GM21723 (cell line): ENCODE measurements around the gene EIF1B.

ENCODE experiments used
- ATAC-seq: cut with Tn5 transposase; IDR thresholded peaks from one replicate; pipeline ENCODE4 v1.9.1; 2021; ENCODE audit warnings: mild to moderate bottlenecking, moderate library complexity; ENCODE audit not compliant: unreplicated experiment

The EIF1B gene

DNA sequence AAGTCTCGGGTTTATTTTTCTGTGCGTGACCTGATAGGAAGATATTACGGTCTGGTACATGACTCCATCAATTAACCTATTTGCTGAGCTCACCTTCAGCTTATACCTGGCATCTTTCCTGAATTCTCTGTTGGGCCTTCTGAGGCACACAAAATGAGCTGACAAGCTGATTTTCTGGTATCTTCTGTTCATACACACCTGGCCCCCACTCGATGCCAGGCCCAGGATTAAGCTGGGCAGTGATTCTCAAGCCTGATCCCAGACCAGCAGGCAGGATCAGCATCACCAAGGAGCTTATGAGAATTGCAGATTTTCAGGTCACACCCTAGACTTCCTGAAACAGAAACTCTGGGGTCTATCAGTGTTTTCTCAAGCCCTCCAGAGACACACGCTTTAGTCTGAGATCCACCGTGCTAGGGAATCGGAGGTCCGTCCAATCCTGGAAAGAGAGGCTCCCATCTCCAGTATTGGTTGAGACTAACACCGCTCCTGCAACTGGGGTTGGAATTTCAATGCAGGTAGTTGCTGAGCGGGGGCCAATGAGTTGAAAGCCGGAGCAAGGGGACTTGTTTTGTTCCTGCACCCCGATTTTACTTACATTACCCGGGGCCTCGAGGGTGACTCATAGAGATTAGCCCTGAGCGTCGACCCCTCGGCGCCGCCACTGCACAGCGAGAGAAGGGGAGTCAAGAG, 636 bp upstream of the EIF1B start:
- no peak for ATAC-seq

DNA sequence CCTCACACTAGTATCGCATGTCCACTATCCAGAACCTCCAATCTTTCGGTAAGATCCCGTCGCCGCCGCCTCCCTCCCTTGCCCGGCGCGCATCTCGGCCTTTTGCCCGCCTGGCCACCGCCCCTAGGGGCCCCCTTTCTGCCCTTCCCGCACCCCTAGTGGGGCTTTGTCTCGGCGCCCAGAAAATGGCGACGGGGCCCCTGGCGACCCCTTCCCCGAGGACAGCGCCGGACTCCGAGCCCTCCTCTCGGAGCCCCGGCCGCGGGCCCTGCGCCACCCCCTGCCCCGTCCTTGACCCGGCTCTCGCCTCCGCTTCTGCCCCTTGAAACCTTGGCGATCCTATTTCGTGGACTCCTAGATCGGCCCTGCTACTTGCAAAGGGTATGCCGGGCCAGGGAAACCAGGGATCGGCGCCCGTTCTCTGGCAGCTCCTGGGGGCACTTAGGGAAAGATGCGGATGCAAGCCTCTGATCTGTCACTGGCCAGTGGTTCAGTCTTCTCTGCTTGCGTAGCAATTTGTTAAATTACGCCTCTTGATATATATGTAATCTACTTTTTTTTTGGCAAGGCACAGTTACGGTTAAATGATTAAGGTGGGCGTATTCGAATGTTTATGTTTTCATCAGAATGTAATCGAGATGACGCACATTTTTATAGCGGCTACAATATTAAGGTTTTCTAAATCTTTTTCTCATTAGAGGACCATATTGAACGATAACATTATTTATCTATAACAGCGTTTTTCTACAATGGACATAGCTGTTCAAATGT, 603 bp downstream of the EIF1B start:
- ATAC-seq, result peak; percentile 34

DNA sequence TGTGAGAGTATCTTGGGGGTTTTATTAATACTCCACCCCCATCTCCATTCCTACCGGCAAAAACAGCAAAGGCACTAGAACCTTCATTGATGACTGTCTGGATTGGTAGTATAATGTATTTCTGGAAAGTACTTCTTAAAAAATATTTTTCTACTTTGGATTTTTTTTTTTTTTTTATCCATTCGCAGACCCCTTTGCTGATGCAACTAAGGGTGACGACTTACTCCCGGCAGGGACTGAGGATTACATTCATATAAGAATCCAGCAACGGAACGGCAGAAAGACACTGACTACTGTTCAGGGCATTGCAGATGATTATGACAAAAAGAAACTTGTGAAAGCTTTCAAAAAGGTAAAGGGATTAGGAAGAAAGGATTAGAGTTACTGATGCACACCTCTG, 1.2 kb downstream of the EIF1B start:
- ATAC-seq, result no peak

DNA sequence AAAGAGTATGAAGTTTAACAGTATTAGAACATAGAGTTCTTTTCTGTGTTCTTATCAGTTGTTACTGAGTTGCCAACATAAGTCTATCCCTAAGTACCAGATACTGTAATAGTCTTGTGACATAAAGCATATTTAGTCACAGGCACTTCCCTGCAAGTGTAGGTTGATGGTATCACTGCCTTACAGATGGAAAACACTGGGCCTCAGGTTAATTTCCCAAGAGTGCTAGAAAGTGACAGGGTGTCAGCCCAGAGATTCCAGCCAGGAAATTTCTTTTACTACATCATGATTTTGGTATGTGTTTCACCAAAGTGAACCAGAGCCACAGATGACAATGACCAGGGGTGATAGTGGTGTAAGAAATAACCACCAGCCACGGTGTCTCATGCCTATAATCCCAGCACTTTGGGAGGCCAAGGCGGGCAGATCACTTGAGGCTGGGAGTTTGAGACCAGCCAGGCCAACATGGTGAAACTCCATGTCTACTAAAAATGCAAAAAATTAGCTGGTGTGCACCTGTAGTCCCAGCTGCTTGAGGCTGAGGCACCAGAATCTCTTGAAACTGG, 3.2 kb downstream of the EIF1B start:
- no peak for ATAC-seq

DNA sequence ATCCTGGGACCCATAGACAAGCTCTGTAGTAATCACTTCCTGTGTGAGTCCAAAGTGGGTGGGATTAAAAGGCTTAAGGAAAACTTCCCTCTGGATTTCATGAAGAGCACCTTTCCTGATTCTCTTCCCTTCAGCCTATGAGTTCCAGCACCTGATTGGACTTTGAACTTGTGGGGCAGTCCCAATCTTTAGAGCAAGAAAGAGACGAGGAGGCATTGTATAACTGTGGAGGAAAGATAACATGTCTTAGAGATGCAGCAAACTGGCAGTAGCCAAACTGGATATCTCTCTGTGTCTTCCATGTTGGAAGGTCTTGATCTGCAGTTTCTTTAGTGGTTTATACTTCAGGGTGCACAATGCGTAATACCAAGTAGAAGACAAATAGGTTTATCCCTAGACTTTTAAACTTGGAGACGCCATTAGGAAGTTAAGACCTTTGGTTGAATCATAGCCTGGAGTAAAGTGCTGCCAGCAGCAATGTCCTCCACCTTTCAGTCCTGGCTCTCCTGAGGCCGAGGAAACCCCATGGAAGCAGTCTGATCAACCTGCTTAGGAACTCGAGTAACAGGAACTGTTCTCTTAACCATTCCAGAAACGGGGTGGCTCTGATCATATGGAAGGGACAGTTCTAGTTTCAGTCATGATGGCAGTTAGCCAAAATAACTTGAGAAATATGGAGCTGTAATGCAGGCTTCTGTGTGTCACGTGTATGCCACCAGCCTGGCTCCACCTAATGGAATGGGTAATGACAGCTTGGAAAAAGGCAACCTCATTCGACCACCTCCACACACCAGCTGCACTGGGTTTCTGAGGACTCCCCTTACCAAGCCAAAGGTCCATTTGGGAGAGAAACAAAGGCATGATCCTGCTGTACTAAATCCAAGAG, 4.7 kb downstream of the EIF1B start:
- no peak for ATAC-seq

DNA sequence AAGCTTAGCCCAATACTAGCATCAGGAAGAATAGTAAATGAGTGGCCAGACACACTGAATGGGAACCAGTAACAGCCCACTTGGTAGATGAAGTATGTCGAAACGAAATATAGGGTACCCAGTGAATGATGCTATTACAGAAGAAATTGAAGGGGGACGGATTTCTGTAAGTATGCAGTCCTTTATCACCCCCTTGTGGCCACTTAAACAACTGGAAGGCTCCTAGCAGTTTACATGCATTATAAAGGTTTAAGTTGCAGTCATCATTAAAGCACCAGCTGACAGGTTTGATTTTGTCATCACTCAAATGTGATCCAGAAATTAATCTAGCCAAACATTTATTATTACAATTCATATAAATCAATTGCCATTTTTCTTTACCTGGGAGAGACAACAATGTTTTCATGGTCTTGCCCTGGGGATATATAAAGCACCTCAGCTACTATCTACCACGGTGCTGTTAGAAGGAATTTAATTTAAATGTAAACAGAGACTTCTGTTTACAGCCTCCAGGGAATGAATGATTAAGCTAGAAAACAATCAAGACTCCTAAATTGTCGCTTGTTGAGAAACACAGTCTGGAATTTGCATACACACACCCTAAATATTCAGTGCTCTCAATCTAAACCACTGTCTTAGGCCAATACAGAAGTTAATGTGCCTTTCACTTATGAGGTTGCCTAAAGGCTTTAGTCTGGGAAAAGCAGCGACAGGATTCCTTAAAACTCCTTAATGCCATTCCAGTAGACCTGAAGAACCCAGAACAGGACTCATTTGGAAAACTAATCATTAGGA, 7.8 kb downstream of the EIF1B start:
- ATAC-seq, result peak; percentile 75

DNA sequence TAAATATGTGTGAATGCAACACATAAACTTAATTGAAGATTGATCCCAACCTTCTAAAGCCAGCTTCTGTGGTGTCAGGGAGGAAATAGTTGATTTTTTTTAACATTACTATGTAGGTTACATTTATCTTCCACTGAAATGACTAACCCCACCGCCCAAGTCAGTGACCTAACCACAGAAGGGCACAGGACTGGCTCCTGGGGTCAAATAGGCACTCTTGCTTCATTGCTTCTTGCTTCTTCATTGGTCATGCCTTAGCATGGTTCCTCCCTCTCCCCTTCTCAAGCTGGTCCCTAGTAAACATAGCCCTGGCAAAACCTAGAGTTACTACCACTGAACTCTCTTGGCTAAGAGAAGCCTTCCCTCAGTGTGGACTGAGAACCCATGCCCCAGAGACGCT, 12.3 kb downstream of the EIF1B start:
- ATAC-seq, result no peak

DNA sequence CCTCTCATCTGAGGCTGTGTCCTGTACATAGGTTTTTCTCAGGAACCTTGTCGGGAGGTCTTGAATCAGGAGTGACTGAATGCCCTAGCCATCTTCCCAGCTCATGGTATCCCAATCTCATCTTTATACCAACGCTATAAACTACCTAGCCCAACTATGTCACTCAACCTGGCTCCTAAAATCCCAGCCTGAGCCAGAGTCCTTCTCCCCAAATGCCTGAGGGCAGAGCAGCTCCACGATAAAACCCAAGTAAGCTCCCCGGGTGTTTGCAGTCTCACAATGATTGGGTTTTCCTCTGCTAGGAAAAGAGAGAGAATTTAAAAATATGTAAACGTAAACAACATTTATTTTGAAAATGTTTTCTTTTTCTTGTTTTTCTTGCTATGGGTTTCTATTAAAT, 14.4 kb downstream of the EIF1B start:
- ATAC-seq, result no peak

DNA sequence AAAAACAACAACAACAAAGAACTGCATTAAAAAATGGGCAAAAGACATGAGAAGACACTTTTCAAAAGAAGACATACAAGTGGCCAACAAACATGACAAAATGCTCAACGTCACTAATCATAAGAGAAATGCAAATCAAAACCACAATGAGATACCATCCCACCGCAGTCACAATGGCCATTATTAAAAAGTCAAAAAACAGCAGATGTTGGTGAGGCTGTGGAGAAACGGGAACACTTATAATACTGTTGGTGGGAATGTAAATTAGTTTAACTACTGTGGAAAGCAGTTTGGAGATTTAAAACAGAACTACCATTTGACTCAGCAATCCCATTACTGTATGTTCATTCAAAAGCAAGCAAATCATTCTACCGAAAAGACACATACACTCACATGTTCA, 15.1 kb downstream of the EIF1B start:
- no peak for ATAC-seq

DNA sequence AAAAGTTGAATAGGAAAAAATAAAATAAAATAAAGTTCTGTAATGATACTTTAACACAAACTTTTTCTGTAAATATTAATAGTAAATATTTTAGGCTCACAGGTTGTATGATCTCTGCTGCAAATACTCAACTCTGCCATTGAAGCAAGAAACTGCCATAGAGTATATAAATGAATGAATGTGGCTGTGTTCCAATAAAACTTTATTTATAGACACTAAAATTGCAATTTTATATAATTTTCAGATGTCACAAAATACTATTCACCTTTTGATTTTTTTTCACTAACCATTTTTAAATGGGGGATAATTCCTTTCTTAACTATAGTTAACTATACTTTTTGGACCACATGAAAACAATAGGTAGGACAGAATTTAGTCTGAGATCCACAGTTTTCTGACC, 16.0 kb downstream of the EIF1B start:
- no peak for ATAC-seq

DNA sequence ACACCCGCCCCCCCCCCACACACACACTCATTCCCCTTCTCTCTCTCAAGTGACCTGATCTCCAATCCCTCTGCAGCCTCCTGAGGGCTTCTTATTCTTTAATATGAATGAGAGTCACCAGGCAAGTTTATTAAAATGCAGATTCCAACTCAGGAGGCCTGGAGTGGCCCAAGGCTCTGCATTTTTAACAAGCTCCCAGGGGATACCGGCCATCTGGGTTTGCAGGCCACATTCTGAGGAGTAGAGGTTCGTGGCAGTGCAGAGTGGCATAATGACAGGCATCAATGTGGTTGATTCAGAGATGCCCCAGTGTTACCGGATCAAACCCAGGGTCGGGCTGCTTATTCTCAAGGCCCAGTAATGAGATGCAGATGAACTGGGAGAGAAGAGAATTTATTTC, 18.9 kb downstream of the EIF1B start:
- ATAC-seq, result no peak

DNA sequence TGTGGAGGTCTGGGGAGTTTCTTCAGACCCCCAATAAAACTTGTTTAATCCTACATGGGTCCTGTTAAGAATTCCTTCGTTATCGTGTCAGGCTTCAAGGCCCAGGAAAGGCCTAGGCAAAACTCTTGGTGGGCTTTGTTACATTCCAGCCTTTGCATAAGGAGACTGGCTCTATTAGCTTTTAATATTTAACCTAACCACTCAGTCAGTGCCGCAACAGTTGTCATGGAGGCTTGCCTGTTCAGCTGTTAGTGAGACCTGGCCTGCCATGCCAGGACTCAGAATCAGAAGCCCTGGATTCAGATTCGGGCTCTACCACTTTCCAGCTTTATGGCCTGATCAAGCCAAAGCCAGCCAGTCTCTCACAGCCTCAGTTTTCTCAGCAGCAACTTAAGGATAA, 19.6 kb downstream of the EIF1B start:
- no peak for ATAC-seq

DNA sequence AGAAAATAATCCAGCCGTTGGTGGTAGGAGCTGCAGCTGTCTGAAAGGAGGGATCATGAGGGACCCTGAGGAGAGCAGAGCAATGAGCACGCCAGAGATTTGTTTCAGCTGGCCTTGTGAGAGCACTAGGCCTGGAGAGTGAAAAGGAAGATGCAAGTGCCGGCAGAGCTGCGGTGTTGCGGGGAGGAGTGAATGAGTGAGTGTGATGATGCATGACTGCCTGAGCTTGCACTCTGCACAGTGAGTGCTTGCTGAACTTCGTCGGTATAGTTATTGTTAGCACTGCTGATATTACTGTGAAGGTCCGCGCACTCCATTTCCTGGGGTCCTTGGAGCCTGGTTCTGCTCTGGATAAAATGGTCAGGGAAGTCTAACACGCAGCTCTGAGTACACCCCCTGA, 23.2 kb downstream of the EIF1B start:
- ATAC-seq, result no peak

DNA sequence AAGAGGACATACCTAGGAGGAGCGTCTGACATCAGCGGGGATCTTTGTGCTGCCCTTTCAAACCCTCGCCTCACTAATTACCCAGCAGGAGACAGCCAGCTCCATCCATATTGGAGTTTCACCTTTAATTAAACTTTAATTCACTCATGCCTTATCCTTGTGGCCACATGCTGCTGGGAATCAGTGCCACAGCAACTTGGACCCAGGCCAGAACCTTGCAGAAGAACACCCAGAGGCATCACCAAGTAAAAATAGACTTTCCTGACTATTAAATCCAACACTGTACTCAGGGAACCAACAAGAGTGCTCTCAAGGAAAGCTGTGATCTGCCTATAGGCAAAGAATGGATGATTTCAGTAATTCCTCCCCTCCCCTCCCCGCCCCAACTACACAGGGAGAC, 23.9 kb downstream of the EIF1B start:
- no peak for ATAC-seq

DNA sequence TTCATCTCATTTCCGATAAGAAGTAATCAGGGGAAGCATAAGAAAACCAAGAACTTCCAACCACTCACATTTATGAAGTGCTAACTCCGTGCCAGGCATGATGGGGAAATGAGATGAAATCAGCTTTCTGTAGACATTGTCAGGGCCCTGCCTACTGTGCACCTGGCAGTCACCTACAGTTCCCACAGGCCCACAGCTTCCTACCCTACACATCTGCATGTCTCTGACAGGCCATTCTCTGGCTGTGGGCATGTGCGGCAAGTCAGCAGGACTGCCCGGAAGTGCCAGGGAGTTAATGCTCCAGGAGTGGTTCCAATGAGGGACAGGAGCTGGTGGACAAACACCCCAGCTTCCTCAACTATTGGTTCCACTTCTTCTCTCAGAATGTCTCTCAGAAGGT, 24.3 kb downstream of the EIF1B start:
- no peak for ATAC-seq

DNA sequence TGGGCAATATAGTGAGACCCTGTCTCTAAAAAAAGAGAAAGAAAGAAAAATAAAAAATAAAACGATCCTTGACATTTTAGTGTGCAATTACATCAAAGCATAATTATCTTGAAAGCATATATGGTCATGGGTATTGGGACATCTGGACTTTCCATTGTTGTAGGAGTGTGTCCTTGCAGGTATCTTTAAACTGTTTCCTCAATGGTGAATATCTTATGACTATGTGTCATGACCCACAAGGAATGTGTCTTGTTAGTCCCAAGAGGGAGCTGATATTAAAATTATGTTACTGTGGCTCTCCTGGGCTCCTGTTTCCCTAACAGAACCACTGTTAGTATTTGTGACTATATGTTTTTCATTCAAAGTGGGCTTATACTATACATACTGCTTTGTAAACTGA, 26.6 kb downstream of the EIF1B start:
- ATAC-seq, result no peak

DNA sequence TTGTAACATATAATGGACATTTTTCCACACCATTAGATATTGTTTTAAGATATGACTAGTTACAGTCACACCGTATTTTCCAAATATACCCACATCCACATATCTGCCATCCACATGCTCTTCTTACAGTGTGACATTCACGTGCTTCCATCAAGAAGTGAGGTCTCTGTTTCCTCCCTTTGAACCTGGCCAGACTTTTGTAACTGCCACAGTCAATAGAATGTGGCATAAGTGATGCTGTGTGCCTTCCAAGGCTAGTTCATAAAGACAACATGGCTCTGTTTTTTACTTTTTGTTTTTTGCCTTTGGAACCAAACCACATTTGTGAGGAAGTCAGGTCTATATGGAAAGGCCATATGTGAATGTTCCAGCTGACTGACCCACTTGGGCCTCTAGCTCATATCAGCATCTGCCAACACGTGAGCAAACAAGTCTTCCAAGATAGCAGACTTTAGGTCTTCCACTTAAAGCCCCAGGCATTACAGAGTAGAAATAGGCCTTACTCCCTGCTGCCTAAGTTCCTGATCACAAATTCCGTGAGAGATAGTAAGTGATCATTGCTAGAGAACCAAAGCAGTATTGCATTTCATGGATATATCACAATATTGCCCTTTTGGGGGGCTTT, 27.1 kb downstream of the EIF1B start:
- no peak for ATAC-seq

DNA sequence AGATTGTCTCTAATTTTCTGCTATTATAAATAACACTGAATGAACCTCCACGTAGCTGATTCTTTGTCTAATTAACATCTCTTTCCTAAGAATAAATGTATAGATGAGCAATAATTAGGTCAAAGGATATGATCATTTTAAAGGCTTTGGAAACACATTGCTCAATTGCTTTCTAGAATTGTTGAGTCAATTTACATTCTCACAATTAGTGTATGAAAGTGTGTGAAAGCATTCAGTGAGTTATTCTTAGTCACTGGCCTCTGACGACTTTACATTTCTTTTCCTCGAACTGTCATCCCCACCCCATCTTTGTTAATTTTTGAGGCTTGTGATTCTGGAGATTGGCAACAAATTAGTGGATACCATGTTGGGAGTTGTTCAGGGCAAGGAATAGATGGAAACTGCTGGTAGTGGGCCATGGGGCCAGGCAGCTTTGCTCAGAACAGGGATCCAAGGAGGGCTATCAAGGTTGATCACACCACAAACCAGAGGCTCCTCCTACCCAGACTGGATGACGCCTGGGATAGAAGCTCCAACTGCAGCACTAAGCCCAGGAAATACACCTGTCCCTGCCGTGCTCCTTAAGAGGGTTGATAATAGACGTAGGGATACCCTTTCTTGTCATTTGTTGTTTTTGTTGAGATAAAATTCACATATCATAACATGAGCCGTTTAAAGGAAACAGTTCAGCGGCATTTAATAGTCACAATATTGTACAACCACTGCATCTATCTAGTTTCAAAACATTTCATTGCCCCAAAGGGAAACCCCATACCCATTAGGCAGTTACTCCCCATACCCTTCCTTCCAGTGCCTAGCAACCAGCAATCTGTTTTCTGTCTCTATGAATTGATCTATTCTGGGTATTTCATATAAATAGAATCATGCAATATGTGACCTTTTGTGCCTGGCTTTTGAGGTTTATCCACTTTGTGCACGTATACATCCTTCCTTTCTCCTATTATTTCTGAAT, 27.9 kb downstream of the EIF1B start:
- ATAC-seq, result peak; percentile 82

DNA sequence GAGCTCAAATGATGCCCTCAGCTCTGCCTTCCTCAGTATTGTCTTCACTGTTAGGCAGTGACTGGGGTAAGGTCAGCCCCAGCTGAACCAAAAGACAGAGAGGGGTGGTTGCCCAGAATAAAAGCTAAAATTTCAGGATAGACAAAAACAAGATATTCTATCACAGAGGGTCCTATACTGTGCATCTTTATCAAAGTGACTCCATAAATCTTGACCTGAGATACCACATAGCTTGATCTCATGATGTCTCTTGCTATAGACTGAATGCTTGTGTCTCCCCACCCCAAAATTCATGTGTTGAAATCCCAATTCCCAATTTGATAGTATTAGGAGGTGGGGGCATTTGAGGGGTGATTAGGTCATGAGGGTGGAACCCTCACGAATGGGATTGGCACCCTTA, 30.4 kb downstream of the EIF1B start:
- no peak for ATAC-seq
